K562 (cell line): ENCODE data around the gene ST6GALNAC6. TPM values are rescaled to one million over a fixed set of nuclear protein-coding genes. Genes with fewer than 3 reads are reported as not detected.
A peak's percentile ranks its signal among the peaks of the same experiment; 100 is the strongest.

ENCODE experiments used
- ATAC-seq: fragments of 200-7000 bp; cut with Tn5 transposase; 3 replicates; pipeline ENCODE4 v1.9.1; 2020; ENCODE audit warnings: moderate library complexity
- BruUV-seq: library from RNA; stranded (reverse); fragments of 400-500 nt; replicated peaks from 2 replicates; lab custom pipeline; 2021; lab: Mats Ljungman, UMichigan
- CTCF ChIA-PET: fragments of 300-600 bp; formaldehyde crosslinking; extraction: SDS; loops from one replicate; lab custom pipeline; 2021; ENCODE audit warnings: low intra/inter-chr PET ratio; lab: Yijun Ruan, JAX
- POLR2A ChIA-PET: fragments of 300-600, 350-650 bp; sonication (Branson Sonifier 250); formaldehyde crosslinking; extraction: SDS; loops from one replicate; lab custom pipeline; 2021; ENCODE audit warnings: antibody characterized with exemption, inconsistent platforms; lab: Yijun Ruan, JAX
- DNase-seq, 4 experiments: peaks; one replicate each; pipeline versions ENCODE4 v3.0.0 to v3.0.0-alpha.2; 2011 to 2018; ENCODE audit warnings: low spot score in 3 of 4, mixed read lengths in 3 of 4; ENCODE audit errors: extremely low read depth in 1 of 4
- FAIRE-seq: peaks from 2 replicates; lab custom pipeline; 2011; peaks lifted over from hg19 to GRCh38; lab: Jason Lieb, UNC
- H2AFZ ChIP-seq: 2 replicates; pipeline ENCODE4 v1.6.0; 2011; ENCODE audit warnings: low read depth, low read length, control low read depth, inconsistent platforms
- H3K27ac ChIP-seq: fragments of 200-600 bp; 3 replicates; pipeline ENCODE4 v1.8.0; 2011; ENCODE audit warnings: low read depth, mild to moderate bottlenecking, control low read depth, inconsistent platforms, low read length, moderate library complexity, mixed read lengths; ENCODE audit errors: extremely low read depth
- H3K27me3 ChIP-seq, 2 experiments: fragments of 300-600 bp in 1 of 2; 2 replicates in 1 of 2; 3 replicates in 1 of 2; pipeline versions ENCODE4 v1.6.0 to v1.8.0; 2011; ENCODE audit warnings: inconsistent platforms in 2 of 2, low read length in 2 of 2, mild to moderate bottlenecking in 1 of 2, mixed read lengths in 1 of 2, moderate library complexity in 1 of 2; ENCODE audit not compliant: control insufficient read depth in 2 of 2, insufficient read depth in 2 of 2
- H3K36me3 ChIP-seq: fragments of 300-600 bp; 3 replicates; pipeline ENCODE4 v1.8.0; 2011; ENCODE audit warnings: mild to moderate bottlenecking, low read length, inconsistent platforms; ENCODE audit not compliant: control insufficient read depth, insufficient read depth
- H3K4me1 ChIP-seq, 2 experiments: fragments of 200-600 bp in 1 of 2; replicated peaks in 1 of 2; 2 replicates in 1 of 2; 3 replicates in 1 of 2; pipeline versions ENCODE4 v1.5.1 to v1.8.0; 2011; ENCODE audit warnings: inconsistent platforms in 2 of 2, low read length in 2 of 2, mild to moderate bottlenecking in 1 of 2, mixed read lengths in 1 of 2, moderate library complexity in 1 of 2; ENCODE audit not compliant: control insufficient read depth in 2 of 2, insufficient read depth in 2 of 2
- H3K4me2 ChIP-seq: 2 replicates; pipeline ENCODE4 v1.6.1; 2011; ENCODE audit warnings: low read length, control low read depth, inconsistent platforms, mixed read lengths; ENCODE audit not compliant: insufficient read depth
- H3K4me3 ChIP-seq: fragments of 200-600 bp; sonication (generic), shearing (Covaris generic); 2 replicates; pipeline ENCODE4 v1.5.1; 2016; ENCODE audit warnings: control low read depth, inconsistent platforms
- H3K79me2 ChIP-seq: fragments of 200-600 bp; 3 replicates; pipeline ENCODE4 v1.8.0; 2011; ENCODE audit warnings: low read length, inconsistent platforms; ENCODE audit not compliant: control insufficient read depth, insufficient read depth
- H3K9ac ChIP-seq, 2 experiments: 2 replicates each; pipeline versions ENCODE4 v1.6.0 to v1.6.1; 2011; ENCODE audit warnings: low read depth in 2 of 2, low read length in 2 of 2, control low read depth in 1 of 2, inconsistent platforms in 1 of 2, mild to moderate bottlenecking in 1 of 2, mixed read lengths in 1 of 2; ENCODE audit not compliant: insufficient read depth in 1 of 2
- H3K9me1 ChIP-seq: one replicate; pipeline ENCODE4 v1.6.0; 2011; ENCODE audit warnings: inconsistent platforms, mild to moderate bottlenecking, low read length, moderate library complexity; ENCODE audit not compliant: control insufficient read depth, insufficient read depth
- H3K9me3 ChIP-seq: replicated peaks from 2 replicates; pipeline ENCODE4 v1.5.1; 2011; ENCODE audit warnings: low read depth, low read length, inconsistent platforms; ENCODE audit not compliant: control insufficient read depth, insufficient read depth
- H4K20me1 ChIP-seq: replicated peaks from 2 replicates; pipeline ENCODE4 v1.6.1; 2011; ENCODE audit warnings: low read length, inconsistent platforms, mixed read lengths; ENCODE audit not compliant: control insufficient read depth, insufficient read depth
- ARID1B ChIP-seq: fragments of 450-650 bp; IDR thresholded peaks from 2 replicates; pipeline ENCODE4 v1.6.1; 2016; ENCODE audit warnings: antibody characterized with exemption, mild to moderate bottlenecking, inconsistent platforms
- CBFB ChIP-seq: sonication (generic); formaldehyde crosslinking; IDR thresholded peaks from 2 replicates; pipeline ENCODE4 v1.4.0; 2020; ENCODE audit warnings: mild to moderate bottlenecking, missing genetic modification reagents
- CREBBP ChIP-seq: IDR thresholded peaks from one replicate; pipeline ENCODE4 v1.6.1; 2012; ENCODE audit warnings: low read depth, mild to moderate bottlenecking, control low read depth, inconsistent platforms, low read length
- FOXJ3 ChIP-seq: sonication (generic); formaldehyde crosslinking; IDR thresholded peaks from 2 replicates; pipeline ENCODE4 v1.4.0; 2020; ENCODE audit warnings: mild to moderate bottlenecking, missing genetic modification reagents
- HOXB6 ChIP-seq: fragments of 250-450 bp; sonication (Bioruptor Pico); IDR thresholded peaks from 2 replicates; pipeline ENCODE4 v1.5.1; 2022; ENCODE audit warnings: mild to moderate bottlenecking, borderline replicate concordance
- L3MBTL2 ChIP-seq: fragments of 450-650 bp; IDR thresholded peaks from 2 replicates; pipeline ENCODE4 v1.6.1; 2016; ENCODE audit warnings: mild to moderate bottlenecking, moderate library complexity
- MAZ ChIP-seq, 2 experiments: fragments of 450-650 bp in 1 of 2; sonication (generic) in 1 of 2; formaldehyde crosslinking; IDR thresholded peaks in 1 of 2; conservative IDR thresholded peaks in 1 of 2; 2 replicates each; pipeline versions ENCODE4 v1.4.0 to v1.5.0; 2020; ENCODE audit warnings: mild to moderate bottlenecking in 1 of 2, missing genetic modification reagents in 1 of 2
- MYNN ChIP-seq, 2 experiments: sonication (generic); formaldehyde crosslinking in 1 of 2; IDR thresholded peaks; 2 replicates each; pipeline versions ENCODE4 v1.5.0 to v1.6.1; 2016 to 2020; ENCODE audit warnings: antibody characterized with exemption in 1 of 2, missing genetic modification reagents in 1 of 2
- PHTF2 ChIP-seq: fragments of 250-450 bp; sonication (Bioruptor Pico); IDR thresholded peaks from 2 replicates; pipeline ENCODE4 v1.5.0; 2021; ENCODE audit warnings: mild to moderate bottlenecking
- POLR2G ChIP-seq: fragments of 200-400 bp; formaldehyde crosslinking; IDR thresholded peaks from 2 replicates; pipeline ENCODE4 v1.6.1; 2017; ENCODE audit warnings: low read depth, mild to moderate bottlenecking, antibody characterized with exemption, low read length, moderate library complexity
- RBFOX2 ChIP-seq: fragments of 200-400 bp; formaldehyde crosslinking; IDR thresholded peaks from 2 replicates; pipeline ENCODE4 v1.6.1; 2017; ENCODE audit warnings: low read depth, mild to moderate bottlenecking, low read length, moderate library complexity
- STAT6 ChIP-seq: sonication (generic); formaldehyde crosslinking; IDR thresholded peaks from 2 replicates; pipeline ENCODE4 v1.8.1; 2023; ENCODE audit warnings: mild to moderate bottlenecking, missing genetic modification reagents
- XRCC3 ChIP-seq: fragments of 450-650 bp; IDR thresholded peaks from 2 replicates; pipeline ENCODE4 v1.6.1; 2017; ENCODE audit warnings: mild to moderate bottlenecking, moderate library complexity
- ZFX ChIP-seq: sonication (generic); formaldehyde crosslinking; IDR thresholded peaks from 2 replicates; pipeline ENCODE4 v1.8.0; 2022; ENCODE audit warnings: mild to moderate bottlenecking, missing genetic modification reagents, moderate library complexity
- ZNF512 ChIP-seq: IDR thresholded peaks from 2 replicates; pipeline ENCODE4 v1.6.1; 2016; ENCODE audit warnings: missing genetic modification characterization, missing compliant biosample characterization
- WGBS: fragments of 100-300 bp; shearing (Covaris generic); methylation state at CpG from one replicate; pipeline ENCODE4 v1.1.6; 2016; ENCODE audit warnings: low coverage, mixed read lengths; ENCODE audit not compliant: insufficient coverage; ENCODE audit errors: missing lambda C conversion rate; 5-methylcytosine and 5-hydroxymethylcytosine counted together
- in situ Hi-C: fragments of 300-500 bp; cut with MboI; formaldehyde crosslinking; loops from 4 replicates; pipeline ENCODE4 v1.15.0; 2018; ENCODE audit warnings: inconsistent platforms, mixed read lengths
- intact Hi-C: fragments of 100-400 bp; cut with micrococcal nuclease; formaldehyde crosslinking; loops from 2 replicates; pipeline ENCODE4 v1.14.2; 2022
- polyA plus RNA-seq, 8 experiments: library from polyadenylated mRNA; depleted of rRNA in 4 of 8; stranded (reverse) in 5 of 8; unstranded in 3 of 8; fragments of >200 nt; fragmentation: Nextera tagmentation in 2 of 8; fragmentation: Illumina TruSeq in 1 of 8; extraction: Ambion mirVana in 2 of 8; extraction: Trizol in 1 of 8; gene quantifications; 2 replicates each; pipeline versions ENCODE4 v1.2.1 to v1.2.3, GENCODE V29; 2011 to 2014; ENCODE audit warnings: inconsistent platforms in 1 of 8, missing spikeins in 1 of 8
- total RNA-seq, 7 experiments: library from RNA; depleted of rRNA in 6 of 7; stranded (reverse); fragments of >200 nt in 6 of 7; fragmentation: Illumina TruSeq in 2 of 7; extraction: Trizol in 2 of 7; gene quantifications; 2 replicates each; pipeline versions ENCODE4 v1.2.1 to v1.2.3, GENCODE V29; 2011 to 2021; ENCODE audit warnings: low replicate concordance in 1 of 7

The ST6GALNAC6 gene
- total and polyA plus RNA-seq, 9 of the 15 experiments (the other 6 are each of a cell fraction or from before 2014, with no cell fraction given) = 0.13 to 23.0 (median 14.5) TPM

GRCh38 chr9:127927988-127928675 is 28.7 kb upstream of the ST6GALNAC6 start:
- H3K9ac ChIP-seq = peak overlapping the region in 1 of 2 experiments; percentile 69; a peak in 3 of 4 replicates
- H2AFZ ChIP-seq = peak overlapping the region; percentile 66
- BruUV-seq = no TSS peak
- no peaks in the 10 kb centered on the region for H3K27me3 ChIP-seq
- H3K9me1 ChIP-seq = no peaks in the 10 kb centered on the region
- no peaks in the 10 kb centered on the region for H4K20me1 ChIP-seq
- H3K27ac ChIP-seq = no peak overlapping the region
- peak; percentile 19 for FAIRE-seq
- peak in 3 of 4 experiments; percentile 43 to 53 (median 46) for DNase-seq
- ChIA-PET CTCF (no interaction called here), POLR2A (interaction anchor here (0.6 to 1.4 kb wide), 5 partner anchors 9 to 365 kb away, joined by 3 to 5 read pairs (median 3); no protein-coding TSS in a partner anchor)
- in situ Hi-C loops (loop anchor here (5.0 to 10.0 kb wide), 2 partner anchors 426 to 713 kb away; no protein-coding TSS in a partner anchor), intact Hi-C loops (no loop called here)
- WGBS = 12% methylated on average over 21 of the region's 24 CpGs
- H3K36me3 ChIP-seq = no peaks in the 10 kb centered on the region
- H3K79me2 ChIP-seq = 0 out of 3 replicates have a peak, but pooled peaks cover 3% of the 10 kb centered on the region
- peaks cover 37 to 64% of the 10 kb centered on the region in 2 experiments for H3K4me1 ChIP-seq
- peak; percentile 32 for ATAC-seq
- peak overlapping the region; percentile 7; the same call in 1 of the 2 replicates for H3K4me3 ChIP-seq
- H3K4me2 ChIP-seq = peak overlapping the region; percentile 57
- no peaks in the 10 kb centered on the region for H3K9me3 ChIP-seq
- TF ChIP-seq CBFB (CRISPR knock-in tag) (no peak), ZNF512 (no peak), RBFOX2 (0 out of 2 replicates have a peak, but pooled peaks have one; percentile 13), XRCC3 (no peak), STAT6 (CRISPR knock-in tag) (no peak), MYNN (IDR thresholded peaks at IDR 0.05) (0 out of 2 replicates have a peak, but pooled peaks have one; percentile 11), MYNN (CRISPR knock-in tag; IDR thresholded peaks at IDR 0.05) (no peak), HOXB6 (CRISPR knock-in tag) (no peak), MAZ (CRISPR knock-in tag; conservative IDR thresholded peaks at IDR 0.05 in 1 of 2, IDR thresholded peaks at IDR 0.05 in 1 of 2) (peak in 1 of 2 experiments; percentile 8; a peak in 1 of 4 replicates), ZFX (CRISPR knock-in tag) (peak; percentile 32; the same call in 1 of the 2 replicates), L3MBTL2 (peak; percentile 67), ARID1B (0 out of 2 replicates have a peak, but pooled peaks have one; percentile 17), PHTF2 (CRISPR knock-in tag) (no peak), FOXJ3 (CRISPR knock-in tag) (no peak), POLR2G (peak; percentile 70), CREBBP (no peak)
